ENCODE data around the gene TAF1C.

Gene TAF1C

GRCh38 chr16:84155771-84156170 lies 31.1 kb downstream of the TAF1C start:
- DNase-seq = no peak

DNA sequence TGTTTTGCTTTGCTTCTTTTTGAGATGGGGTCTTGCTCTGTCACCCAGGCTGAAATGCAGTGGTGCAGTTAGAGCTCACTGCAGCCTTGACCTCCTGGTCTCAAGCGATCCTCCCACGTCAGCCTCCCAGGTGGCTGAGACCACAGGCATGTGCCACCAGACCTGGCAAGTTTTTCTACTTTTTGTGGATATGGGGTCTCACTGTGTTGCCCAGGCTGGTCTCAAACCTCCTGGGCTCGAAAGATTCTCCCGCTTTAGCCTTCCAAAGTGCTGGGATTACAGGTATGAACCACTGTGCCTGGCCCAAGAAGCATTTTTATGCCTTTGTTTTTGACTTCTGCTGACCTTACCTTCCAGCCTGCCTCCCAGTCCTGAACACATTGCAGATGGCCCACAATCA lies 31.6 kb downstream of the TAF1C start:
- no peak for DNase-seq

DNA sequence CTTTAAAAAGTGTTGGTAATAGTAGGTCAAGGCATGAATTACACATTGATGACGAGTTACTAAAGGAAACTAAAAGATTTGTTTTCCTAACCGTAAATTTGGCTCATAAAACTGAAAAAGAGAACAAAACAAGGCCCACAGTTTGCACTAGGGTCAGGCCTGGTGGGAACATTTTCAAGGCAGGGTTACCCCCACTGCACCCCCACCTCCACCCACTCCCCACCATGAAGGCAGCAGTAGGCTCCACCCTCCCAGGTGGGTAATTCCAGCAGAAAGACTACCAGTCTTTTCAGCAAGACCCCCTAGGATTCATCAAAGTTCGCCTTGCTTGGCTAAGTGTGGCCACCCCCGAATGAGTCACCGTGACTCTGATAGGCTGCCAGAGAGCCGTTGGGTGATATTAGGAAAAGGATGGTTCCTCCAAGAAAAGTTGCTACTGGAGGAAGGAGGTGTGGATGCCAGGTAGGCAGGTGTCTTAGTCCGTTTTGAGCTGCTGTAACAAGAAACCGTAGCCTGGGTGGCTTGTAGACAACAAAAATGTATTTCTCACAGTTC lies 33.1 kb downstream of the TAF1C start:
- no peak for DNase-seq

DNA sequence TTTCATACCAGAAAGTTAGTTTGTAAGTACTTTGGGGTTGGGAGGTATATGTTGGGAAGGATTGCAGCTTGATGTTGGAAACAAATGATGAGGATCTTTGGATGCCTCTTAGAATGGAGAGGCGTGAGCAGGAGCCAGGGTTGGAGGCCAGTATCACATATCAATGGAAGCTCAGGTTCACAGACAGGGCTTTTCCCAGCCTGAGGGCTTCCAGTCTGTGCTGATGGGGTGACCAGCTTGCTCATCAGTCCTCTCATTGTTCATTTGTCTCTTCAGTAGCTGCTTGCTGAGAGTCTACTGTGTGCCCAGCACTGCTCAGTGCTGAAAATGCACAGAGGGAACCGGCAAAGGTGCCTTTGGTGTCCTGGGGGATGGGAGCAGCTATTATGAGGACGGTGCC lies 35.9 kb downstream of the TAF1C start:
- no peak for DNase-seq

- no peak for DNase-seq
Measured at GRCh38 chr16:84144859-84145639, 41.8 kb downstream of the TAF1C start, which contains the start of the genes DNAAF1 and HSDL1. DNAAF1 (plus strand) TSS chr16:84145308; CDS start chr16:84145441, 133 bp downstream. HSDL1 (minus strand) TSS chr16:84145177; CDS start chr16:84131321, 13,856 bp downstream.

DNA sequence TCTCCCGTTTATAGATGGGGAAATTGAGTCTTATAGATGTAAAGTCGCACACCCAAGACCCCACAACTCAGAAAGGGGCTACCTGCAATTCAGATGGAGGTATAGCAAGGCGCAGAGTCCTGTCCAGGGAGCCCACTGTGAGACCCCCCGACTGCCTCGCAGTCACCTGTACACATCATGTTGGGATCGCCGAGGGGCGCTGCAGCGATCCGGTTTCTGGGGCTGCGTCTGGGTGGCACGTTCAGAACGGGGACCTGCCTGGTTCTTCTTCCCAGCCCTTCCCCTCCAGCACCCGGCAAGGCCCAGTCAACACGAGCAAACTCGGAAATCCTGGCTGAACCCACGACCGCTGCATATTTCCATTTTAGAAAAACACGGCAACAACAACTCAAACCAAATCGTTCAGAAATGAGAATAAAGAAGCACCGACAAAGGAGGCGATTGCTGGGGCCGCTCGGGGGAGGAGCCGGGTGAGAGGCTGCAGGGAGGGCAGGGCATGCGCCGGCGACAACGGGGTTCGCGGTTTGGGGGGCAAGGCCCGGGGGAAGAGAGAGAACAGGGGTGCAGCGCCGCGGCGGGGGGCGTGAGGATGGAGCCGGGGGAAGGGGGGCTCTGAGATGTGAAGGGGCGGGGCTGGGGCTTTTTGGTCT lies 42.5 kb downstream of the TAF1C start:
- DNase-seq = no peak

DNA sequence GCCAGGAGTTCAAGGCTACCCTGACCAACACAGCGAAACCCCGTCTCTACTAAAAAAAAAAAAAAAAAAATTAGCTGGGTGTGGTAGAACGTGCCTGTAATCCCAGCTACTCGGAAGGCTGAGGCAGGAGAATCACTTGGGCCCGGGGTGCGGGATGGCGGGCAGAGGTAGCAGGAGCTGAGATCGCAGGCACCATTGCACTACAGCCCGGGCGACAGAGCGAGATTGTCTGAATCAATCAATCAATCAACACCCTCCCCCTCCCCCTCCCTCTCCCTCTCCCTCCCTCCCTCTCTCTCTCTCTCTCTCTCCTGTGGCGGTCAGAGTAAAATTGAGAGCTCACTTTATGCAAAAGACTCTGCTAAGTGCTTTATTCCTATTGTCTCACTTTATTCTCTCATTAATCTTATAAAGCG lies 43.1 kb downstream of the TAF1C start:
- no peak for DNase-seq

DNA sequence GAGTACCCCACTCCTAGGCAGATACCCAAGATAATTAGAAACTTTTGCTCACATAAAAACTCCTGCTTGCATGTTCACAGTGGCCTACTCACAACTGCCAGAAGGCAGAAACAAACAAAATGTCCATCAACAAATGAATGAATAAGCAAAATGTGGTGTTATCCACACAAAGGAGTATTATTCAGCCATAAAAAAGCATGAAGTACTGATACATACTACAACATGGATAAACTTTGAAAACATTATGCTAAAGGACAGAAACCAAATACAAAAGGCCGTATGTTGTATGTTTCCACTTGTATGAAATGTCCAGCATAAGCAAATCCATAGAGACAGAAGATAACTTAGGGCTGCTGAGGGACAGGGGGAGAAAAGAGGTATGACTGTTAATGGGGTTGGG lies 43.8 kb downstream of the TAF1C start:
- DNase-seq = no peak

DNA sequence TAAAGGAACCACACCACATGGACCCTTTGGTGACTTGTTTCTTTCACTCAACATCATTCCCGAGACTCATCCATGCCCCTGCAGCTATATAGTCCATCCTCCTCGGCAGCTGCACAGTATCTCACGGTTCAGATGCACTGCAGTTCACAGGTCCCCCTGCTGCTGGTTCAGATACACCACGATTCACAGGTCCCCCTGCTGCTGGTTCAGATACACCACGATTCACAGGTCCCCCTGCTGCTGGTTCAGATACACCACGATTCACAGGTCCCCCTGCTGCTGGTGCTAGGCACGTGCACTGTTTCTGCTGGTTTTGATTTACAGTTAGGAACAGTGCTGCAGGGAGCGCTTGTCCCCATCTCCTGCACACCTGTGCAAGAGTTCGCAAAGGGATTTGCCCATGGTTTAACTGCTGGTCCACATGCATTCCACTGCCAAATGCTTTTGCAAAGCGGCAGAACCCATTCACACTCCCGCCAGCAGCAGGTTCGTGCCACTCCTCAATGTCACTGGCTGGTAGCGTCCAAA lies 45.6 kb downstream of the TAF1C start:
- DNase-seq = no peak

DNA sequence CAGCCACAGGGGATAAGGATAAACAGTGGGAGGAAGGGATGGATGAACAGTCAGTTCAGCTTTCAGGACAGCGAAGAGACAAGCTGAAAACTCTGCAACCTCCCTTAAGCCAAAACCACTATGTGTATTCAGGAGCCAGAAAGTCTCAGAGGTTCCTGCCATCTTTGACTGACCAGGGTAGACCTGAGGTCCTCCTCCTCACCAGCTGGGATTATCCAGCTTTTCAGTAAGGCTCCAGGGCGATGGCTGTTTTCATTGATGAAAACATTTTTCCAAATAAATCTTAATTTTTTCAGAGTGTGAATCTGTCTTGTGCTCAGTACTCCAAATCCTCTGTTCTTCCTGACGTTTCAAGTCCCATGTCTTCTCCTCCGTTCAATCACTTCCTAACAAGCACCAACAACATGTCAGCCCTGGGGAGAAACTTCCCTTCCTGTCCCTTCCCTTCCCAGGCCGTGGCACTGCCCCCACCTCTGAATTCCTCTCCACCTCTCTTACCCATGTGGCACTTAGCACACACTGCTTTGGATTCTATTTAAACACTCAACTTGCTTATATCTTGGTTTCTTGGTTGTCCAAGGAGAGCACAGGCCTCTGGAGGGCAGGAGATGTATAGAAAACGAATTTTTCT lies 47.1 kb downstream of the TAF1C start:
- DNase-seq = no peak

- no peak for DNase-seq
Measured at GRCh38 chr16:84138824-84139627, 47.8 kb downstream of the TAF1C start.

DNA sequence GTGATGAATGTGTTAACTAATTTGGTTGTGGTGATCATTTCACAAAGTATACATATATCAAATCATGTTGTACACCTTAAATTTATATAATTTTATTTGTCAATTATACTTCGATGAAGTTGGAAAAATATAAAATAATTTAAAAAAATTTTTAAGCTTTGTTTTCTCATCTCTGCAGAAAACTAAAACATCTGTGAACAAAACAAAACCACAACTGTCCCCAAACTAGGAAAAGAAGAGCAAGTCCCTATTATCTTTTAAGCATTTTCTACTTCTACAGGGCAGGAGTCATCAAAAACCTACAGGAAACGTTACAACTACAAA lies 48.4 kb downstream of the TAF1C start:
- no peak for DNase-seq

DNA sequence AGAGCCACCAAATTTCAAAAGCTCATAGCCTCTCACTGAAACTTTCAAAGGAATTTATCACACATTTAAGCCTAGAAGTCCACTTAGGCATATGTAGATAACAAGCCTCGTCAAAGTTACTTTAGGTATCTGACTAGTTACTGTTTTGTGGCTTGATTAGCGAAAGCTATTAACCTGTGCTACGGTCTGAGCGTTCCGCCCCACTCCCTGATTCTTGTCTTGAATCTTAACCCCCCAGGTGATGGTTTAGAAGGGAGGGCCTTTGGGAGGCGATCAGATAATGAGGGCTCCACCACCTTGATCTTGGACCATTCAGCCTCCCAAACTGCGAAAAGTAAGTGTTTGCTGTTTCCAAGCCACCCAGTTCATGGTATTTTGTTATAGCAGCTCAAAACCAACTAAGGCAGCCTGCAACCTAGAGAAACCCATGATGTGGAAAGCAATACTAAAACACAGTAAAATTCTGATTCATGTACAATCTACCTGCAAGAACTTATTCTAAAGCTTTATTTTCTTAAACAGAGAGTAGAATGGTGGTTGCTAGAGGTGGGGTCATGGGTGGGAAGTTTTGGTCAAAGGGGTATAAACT lies 49.0 kb downstream of the TAF1C start:
- no peak for DNase-seq

GRCh38 chr16:84137287-84137686 lies 49.6 kb downstream of the TAF1C start:
- no peak for DNase-seq

- DNase-seq = no peak
Measured at GRCh38 chr16:84136331-84137125, 50.3 kb downstream of the TAF1C start.

DNA sequence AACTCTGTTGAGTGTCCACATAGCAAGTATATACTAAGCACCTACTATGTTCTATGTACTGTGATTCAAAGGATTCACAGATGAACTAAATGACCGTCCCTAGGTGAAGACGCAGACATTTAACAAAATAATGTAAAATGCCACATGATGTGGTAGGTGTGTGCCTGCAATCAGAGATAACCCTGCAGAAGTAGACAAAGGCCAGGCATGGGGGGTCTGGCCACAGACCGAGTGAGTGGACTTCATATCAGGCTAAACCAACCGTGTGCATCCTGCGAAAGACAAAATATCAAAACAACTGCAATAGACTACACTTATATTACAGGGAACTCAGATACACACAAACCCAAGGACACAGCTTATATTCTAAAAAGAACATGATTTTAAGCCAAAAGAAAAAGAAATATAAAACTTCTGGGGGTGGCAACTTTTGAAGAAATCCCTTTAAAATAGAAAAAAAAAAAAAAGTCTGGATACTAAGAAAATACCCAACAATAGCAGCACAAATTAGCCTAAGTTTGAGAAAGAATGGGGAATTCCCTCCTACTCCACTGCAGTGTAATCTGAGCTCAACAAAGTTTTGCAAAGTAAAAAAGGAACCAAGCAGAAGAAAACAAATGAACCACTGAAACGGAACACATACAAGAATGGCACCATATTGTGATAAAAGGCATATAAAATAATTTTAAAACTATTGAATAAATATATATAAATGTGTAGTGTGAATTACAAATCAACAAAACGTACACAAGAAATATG lies 54.2 kb downstream of the TAF1C start:
- DNase-seq = no peak

GRCh38 chr16:84131117-84131516 lies 55.7 kb downstream of the TAF1C start:
- no peak for DNase-seq
